GM12872 (cell line): ENCODE measurements around the gene MYL5.

Experiments used
- TF ChIP-seq, protein P1 (sequence below): IDR thresholded peaks from 3 replicates; pipeline ENCODE4 v1.5.1; 2011; ENCODE audit warnings: low read depth, mild to moderate bottlenecking, low read length, moderate library complexity; ENCODE audit not compliant: insufficient read depth

The MYL5 gene

DNA sequence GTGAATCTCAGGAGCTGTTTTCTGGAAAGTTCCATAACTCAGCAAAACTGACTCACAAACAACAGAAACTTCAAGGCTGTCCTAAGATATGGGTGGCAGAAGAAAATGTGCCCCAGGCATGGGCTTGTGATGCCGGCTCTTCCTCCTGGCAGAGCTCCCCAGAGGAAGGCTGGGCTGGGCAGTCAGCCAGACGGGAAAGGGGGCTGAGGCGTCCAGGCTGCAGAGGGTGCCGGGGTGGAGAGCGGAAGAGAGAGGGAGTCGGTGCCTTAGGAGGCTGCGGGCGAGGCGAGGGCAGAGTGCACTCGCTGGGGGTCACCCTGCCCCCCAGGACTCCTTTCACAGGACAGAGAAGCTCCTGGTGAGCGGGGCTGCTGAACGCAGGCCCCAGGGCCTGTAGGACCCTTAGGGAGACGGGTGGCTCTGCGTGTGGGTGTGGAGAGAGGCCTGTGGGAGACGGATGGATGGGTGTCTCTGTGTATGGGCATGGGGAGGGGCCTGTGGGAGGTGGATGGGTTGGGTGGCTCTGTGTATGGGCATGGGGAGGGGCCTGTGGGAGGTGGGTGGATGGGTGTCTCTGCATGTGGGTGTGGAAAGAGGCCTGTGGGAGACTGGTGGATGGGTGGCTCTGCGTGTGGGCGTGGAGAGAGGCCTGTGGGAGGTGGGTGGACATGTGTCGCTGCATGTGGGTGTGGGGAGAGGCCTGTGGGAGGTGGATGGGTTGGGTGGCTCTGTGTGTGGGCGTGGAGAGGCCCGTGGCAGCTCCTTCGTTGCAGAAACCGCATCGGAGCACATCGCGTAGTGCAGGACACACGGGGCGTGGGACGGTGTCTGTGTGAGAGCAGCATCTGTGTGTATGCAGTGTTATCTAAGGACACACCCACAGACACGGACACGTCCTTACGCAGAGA lies 47.2 kb downstream of the MYL5 start:
- TF ChIP-seq, protein P1, sequence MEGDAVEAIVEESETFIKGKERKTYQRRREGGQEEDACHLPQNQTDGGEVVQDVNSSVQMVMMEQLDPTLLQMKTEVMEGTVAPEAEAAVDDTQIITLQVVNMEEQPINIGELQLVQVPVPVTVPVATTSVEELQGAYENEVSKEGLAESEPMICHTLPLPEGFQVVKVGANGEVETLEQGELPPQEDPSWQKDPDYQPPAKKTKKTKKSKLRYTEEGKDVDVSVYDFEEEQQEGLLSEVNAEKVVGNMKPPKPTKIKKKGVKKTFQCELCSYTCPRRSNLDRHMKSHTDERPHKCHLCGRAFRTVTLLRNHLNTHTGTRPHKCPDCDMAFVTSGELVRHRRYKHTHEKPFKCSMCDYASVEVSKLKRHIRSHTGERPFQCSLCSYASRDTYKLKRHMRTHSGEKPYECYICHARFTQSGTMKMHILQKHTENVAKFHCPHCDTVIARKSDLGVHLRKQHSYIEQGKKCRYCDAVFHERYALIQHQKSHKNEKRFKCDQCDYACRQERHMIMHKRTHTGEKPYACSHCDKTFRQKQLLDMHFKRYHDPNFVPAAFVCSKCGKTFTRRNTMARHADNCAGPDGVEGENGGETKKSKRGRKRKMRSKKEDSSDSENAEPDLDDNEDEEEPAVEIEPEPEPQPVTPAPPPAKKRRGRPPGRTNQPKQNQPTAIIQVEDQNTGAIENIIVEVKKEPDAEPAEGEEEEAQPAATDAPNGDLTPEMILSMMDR, result no peak

DNA sequence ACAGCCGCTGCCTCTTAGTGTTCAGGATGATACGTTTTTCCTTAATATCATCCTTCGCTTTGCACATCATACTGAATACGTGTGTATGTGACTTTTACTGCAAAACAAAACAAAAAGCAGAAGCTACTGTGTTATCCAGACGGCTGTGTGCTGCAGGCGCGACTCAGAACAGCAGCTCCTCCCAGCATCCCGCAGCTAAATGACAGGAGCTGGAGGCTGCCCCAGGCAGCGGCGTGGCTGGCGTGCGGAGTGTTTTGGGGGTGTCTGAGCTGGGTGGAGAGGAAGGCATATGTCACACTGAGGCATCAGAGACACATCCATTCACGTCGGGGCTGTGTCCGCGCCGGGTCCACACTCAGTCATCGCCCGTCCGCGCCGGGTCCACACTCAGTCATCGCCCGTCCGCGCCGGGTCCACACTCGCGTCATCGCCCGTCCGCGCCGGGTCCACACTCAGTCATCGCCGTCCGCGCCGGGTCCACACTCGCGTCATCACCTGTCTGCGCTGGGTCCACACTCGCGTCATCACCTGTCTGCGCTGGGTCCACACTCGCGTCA lies 47.9 kb downstream of the MYL5 start:
- TF ChIP-seq, protein P1, result no peak

DNA sequence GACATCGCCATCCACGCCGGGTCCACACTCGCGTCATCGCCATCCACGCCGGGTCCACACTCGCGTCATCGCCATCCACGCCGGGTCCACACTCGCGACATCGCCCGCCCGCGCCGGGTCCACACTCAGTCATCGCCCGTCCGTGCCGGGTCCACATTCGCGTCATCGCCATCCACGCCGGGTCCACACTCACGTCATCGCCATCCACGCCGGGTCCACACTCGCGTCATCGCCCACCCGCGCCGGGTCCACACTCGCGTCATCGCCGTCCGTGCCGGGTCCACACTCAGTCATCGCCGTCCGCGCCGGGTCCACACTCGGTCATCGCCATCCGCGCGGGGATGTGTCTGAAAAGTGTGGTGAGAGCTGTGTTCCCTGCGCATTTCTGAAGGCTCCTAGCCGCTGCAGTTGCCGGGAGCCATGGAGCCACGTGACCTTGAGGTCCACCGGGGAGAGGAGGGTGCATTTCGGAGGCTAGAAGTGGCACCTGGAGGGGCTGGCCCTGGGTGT lies 48.6 kb downstream of the MYL5 start:
- TF ChIP-seq, protein P1, result no peak

DNA sequence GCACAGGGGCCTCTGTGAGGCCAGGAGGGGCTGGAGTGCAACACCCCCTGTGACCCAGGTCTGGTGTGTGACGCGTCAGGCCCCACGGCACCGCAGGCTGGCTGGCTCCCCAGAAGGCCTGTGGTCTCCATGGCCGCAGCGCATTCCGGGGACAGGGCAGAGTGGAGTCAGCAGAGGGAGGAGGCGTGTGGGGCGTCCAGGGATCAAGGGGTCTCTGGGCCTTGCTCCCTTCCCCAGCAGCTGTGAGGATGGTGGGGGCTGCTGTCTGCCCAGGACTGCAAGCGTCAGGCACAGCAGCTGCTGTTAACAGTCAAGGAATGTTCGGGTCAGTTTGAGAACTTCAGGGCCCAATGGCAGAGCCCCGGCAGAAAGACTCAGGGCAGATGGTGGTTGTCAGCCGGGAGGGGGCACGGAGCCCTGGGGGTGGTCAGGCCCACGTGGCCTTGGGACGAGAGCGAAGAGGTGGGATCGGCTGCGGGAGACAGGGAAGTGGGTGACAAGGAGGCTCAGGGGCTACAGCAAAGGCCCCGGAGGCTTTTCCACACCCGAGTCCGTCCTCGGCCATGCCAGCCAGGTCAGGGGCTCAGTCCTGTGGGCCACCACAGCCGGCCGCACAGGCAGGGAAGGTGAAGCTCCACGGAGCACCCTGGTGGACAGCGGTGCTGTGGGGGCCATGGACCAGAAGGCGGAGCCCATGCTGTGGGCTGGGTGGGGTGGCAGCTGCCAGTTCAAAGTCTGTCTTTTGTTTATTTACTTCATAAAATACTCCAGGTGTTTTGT lies 49.6 kb downstream of the MYL5 start:
- TF ChIP-seq, protein P1, result no peak

DNA sequence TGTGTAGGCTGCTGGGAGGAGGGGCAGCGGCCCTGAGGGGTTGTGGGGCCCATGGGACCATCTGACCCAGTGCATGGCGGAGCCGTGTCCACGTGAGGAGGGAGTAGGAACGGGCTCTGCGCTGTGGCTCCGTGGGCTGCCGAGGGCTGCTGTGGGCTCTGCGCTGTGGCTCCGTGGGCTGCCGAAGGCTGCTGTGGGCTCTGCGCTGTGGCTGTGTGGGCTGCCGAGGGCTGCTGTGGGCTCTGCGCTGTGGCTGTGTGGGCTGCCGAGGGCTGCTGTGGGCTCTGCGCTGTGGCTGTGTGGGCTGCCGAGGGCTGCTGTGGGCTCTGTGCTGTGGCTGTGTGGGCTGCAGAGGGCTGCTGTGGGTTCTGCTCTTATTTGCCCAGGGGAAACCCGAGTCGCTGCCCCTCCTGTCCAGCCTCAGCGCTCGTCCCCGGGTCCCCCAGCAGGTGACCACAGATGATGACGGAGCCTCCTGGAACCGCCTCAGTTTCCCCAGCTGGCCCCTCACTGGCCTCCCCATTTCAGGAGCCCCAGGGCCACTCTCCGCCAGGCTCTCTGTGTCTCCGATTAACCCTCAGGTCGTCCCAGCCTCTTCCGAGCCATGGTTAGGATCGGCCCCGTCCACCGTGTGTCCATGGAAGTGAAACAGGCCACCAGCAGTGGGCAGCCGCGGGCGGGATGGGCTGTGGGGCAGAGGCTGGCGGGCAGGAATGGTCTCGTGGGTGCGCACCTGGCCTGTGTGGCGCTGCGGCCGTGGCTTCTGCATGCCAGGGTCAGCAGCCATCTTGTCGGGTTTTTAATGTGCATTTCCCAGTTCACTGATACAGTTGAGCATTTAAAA lies 51.3 kb downstream of the MYL5 start:
- TF ChIP-seq, protein P1, result no peak

DNA sequence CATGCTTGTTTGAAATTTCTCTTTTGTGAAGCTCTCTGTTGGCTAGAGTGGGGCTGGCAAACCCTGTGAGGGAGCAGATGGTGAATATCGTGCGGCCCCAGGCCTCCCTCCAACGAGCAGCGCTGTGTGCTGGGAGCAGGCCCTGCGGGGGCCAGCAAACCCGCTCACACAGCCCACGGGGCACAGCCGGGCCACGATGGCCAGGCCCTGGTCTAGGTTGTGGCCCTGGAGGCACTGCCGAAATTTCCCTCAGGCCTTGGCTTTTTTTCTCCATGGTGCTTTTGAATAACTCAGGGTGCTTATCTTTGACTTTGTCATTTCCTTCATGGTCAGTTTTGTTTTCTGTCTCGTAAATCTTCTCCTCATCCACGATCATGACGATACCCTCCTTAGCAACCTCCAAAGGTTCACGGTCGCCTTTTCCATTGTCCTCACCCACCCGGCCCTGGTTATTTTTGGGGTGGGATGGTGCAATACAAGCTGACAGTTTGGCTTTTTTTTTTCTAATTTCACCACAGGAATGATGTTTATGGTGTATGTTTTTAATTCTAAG lies 52.0 kb downstream of the MYL5 start:
- TF ChIP-seq, protein P1, result no peak
